ENCODE data around the gene PGBD5.

Gene PGBD5

DNA sequence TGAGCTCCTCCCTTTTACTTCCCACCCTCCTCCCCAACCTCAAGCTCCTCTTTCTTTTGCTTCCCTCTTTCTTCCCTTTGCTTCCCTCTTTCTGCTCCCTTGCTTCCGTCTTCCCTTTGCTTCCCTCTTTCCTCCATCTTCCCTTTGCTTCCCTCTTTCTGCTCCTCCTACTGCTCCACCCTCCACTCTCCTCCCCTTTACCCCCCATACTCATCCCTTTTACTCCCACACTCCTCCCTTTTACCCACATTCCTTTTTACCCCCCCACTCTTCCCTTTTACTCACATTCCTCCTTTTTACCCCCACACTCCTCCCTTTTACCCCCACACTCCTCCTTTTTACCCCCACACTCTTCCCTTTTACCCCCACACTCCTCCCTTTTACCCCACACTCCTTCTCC is 30.2 kb downstream of the PGBD5 start:
- no peak for DNase-seq

GRCh38 chr1:230394741-230395140 is 31.4 kb downstream of the PGBD5 start:
- DNase-seq = no peak

DNA sequence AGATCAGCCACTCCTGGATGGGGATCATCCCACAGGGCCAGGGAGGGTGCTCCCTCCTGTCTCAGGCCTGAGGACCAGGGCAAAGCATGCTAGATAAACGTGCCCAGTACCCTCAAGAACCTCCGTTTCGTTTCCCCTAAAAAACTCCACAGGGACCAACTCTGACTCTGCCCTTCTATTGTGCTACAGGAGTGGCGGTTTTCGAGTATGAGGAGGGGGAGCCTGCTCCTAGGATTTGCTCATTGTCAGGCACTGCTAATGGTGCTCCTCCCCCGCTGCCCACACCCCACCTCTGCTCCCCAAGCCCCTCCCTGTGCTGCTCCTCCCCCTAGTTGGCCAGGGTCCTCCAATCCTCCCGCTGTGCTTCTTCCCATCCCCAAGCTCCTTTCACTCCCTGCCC is 32.0 kb downstream of the PGBD5 start:
- DNase-seq = no peak

- no peak for DNase-seq
Measured at GRCh38 chr1:230393722-230394121, 32.4 kb downstream of the PGBD5 start.

DNA sequence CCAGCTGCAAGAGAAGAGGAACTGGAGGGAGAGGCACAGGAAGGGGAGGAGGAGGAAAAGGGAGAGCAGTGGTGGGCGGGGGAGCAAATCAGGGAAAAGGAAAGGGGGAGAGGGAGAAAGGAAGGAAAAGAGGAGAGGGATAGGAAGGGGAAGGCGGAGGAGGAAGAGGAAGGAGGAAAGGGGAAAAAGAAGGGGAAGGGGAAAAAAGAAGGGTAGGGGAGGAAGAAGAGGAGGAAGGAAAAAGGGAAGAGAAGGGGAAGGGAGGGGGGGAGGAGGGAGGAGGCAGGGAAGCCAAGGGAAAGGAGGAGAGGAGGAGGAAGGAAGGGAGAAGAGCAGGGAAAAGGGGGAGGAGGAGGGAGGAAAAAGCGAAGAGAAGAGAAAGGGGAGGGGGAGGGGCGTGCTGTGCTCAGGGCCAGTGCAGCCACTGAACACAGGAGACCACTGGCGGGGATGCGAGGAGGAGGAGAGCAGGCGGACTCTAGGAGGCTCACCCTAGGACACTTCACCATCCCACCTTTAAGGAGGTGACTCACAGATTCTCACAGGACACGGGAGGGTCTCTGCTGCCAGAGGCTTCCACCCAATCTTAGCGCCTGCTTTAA is 33.1 kb downstream of the PGBD5 start:
- no peak for DNase-seq

- no peak for DNase-seq
Measured at GRCh38 chr1:230392536-230392909, 33.6 kb downstream of the PGBD5 start.

- DNase-seq = no peak
Measured at GRCh38 chr1:230391776-230392535, 34.2 kb downstream of the PGBD5 start.

DNA sequence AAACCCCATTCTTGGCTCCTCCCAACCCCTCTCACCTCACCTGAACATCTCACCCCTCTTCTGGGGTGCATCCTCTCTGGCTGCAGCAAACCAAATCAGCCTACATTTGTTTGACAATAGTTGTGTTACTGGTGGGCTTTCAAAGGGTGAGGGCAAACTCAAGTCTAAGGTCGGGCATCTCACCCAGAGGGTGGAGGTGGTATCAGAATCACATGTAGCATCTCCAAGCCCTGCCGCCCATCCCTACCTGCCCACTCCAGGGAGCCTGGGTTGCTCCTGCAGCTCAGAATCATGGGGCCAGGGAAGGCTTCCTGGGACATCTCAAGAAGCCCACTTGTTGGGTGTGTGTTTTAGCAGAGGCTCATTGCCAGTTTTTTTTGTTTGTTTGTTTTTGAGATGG is 35.8 kb downstream of the PGBD5 start:
- DNase-seq = no peak

- no peak for DNase-seq
Measured at GRCh38 chr1:230387876-230388275, 38.3 kb downstream of the PGBD5 start.

GRCh38 chr1:230387296-230387695 is 38.8 kb downstream of the PGBD5 start:
- no peak for DNase-seq

GRCh38 chr1:230386637-230387262 is 39.4 kb downstream of the PGBD5 start:
- DNase-seq = no peak

- no peak for DNase-seq
Measured at GRCh38 chr1:230385930-230386329, 40.2 kb downstream of the PGBD5 start.

DNA sequence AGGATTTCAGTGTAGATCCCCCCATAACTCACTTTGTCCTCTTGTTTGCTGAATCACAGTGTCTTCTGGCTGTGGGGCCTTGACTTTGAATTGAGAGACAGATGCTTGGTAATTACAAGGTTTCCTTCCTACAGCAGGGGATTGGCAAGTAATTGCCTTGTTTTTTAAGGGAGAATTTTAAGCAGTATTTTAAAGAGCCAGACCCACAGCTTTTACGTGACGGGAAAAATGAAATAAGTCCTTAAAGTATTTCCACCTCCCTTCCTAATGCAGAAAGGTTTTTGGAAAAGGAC is 41.0 kb downstream of the PGBD5 start:
- no peak for DNase-seq

DNA sequence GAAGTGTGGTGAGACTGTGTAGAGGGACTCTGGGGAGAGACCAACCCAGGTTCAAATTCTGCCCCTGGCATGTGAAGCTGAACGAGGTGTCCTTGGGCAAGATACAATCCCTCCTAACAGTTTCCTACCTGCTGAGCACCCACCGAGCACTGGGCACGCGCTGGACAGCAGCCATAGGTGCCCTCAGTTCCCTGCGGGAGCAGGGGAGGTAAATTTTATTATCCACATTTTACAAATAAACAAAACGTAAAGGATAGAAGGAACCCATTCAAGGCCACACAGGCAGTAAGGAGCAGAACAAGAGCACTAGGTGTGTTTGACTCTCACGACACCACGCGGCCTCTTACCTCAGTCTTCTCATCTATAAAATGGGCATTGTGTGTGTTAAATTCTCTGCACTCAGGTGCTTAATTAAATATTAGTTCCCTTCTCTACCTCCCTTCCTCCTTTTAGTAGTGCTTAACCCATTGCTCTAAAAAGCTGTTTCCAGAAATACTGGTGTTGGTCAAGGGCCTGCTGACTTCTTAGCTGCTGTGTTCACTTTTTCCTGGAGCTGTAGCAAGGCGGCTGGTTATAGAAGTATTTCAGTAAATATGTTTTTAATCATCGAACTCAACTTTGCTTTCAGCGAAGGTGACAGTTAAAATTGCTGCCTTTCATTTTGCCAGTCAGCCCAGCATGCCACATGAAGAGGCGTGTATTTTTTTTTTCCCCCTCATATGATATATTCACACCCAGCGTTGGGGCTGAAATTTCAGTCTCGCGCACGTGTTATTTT is 41.6 kb downstream of the PGBD5 start:
- no peak for DNase-seq

- no peak for DNase-seq
Measured at GRCh38 chr1:230383425-230383824, 42.7 kb downstream of the PGBD5 start.

DNA sequence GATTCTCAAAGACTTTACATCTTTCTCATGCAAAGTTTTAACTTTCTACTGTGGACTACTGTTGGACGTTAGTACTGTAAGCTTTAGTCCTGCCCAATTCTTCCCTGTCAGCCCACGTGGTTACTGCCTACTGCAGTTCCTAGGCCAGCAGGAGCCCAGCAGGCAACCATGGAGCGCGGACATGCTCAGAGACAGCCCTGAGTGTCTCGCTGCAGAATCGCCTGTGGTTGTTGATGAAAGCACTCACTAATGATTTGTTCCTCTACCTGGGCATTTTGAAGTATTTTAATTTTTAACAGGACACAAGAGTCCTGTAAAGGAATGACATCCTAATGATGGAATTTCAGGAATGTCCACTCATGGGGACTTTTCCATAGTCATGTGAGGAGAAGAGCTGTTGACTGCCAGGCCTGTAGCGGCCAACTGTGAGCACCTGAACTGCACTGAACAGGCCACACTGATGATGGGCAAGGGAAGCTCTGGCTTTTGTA is 44.1 kb downstream of the PGBD5 start:
- DNase-seq = no peak

DNA sequence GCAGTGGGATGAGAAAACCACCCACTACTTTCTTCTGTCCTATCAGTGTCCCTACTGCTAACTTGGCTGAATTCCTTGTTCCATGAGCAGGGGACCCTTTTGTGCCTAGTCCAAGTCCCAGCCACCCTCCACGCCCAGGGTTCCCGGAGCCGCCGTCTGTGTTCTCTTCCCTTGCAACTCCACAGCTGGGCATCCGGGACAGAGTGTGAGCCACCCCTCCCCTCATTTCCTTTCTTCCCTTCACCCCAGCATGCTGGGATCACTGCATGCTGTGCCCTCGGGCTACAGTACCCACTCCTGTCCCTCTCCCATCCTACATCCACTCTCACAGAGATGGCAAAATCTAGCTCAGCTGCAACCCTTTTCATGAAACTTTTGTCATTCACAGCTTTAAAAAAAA is 44.5 kb downstream of the PGBD5 start:
- no peak for DNase-seq

DNA sequence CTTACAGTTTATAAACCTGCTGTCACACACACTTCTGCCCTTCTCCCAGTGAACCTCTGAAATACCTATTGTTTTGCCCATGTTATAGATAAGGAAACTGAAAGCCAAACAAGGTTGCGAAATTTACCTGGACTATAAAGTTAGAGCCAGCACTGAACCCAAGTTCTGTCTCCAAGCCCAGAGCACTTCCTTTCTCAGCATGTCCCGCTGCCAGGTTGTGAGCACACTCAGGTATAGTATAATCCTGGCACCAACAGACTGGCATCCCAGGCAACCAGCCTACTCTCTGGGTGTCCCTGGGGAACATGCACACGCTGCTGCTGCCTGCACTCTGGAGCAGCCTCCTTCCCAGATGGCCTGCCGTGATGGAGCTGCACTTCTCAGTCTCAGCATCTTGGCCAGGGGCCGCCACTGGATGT is 45.1 kb downstream of the PGBD5 start:
- DNase-seq = no peak

GRCh38 chr1:230379928-230380327 is 46.2 kb downstream of the PGBD5 start:
- no peak for DNase-seq

DNA sequence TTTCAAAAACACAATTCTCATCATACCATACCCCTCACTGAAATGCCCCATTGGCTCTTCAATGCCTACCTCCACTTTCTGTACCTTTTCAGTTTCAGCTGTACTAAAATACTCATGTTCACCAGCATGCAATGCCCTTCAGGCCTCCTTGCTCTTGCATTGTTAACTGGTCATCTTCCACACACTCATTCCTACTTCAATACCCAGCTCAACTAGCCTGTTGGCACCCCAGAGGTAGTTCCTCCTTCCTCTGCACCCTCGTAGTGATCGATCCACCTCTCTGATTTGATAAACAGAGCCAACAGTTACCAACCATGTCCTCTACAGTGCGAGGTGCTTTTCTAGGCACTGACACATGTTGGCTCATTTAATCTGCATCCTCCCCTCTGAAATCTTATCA is 46.7 kb downstream of the PGBD5 start:
- no peak for DNase-seq

GRCh38 chr1:230377851-230378250 is 48.3 kb downstream of the PGBD5 start:
- no peak for DNase-seq

GRCh38 chr1:230377324-230377723 is 48.8 kb downstream of the PGBD5 start:
- no peak for DNase-seq

DNA sequence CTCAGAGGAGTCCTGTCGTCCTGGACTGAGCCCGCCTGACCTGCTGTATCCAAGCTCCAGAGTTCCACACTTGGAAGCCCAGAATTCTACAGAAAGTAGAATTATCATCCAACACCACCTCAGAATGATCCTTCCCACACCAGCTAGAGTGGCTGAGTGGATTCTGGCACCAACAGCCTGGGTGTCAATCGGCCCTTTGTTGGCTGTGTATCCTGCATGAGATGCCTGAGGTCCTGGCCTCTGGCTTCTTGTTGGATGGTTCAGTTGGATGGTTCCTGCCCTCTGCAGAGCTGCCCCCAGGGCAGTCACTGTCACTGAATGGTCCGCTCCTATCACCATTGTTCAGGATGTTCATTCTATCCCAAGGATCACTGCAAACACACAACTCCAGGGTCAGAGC is 49.8 kb downstream of the PGBD5 start:
- DNase-seq = no peak

GRCh38 chr1:230375780-230376179 is 50.4 kb downstream of the PGBD5 start:
- DNase-seq = no peak

All from inflammatory macrophage treated with lipopolysaccharide for 1 hour (primary cell).